Measurements from ENCODE around the gene YAP1.

The YAP1 gene

DNA sequence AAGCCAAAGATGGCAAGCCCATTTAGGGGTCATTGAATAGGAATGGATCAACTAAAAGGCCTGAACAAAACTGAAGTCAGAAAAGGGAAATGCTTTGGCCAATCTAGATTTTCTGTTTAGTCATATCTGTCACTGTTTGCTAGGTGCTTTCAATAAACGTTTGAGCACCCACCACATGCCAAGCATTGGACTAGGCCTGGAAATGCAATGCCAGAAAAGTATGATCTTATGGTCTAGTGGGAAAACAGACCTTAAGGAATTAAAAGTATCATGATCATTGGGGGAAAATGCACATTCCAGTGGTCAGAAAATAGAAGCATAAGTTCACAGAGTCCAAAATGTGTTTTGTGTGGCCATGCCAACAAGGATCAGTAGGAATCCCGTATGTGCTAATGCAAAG is 130.3 kb downstream of the YAP1 start:
- TF ChIP-seq, protein P1, sequence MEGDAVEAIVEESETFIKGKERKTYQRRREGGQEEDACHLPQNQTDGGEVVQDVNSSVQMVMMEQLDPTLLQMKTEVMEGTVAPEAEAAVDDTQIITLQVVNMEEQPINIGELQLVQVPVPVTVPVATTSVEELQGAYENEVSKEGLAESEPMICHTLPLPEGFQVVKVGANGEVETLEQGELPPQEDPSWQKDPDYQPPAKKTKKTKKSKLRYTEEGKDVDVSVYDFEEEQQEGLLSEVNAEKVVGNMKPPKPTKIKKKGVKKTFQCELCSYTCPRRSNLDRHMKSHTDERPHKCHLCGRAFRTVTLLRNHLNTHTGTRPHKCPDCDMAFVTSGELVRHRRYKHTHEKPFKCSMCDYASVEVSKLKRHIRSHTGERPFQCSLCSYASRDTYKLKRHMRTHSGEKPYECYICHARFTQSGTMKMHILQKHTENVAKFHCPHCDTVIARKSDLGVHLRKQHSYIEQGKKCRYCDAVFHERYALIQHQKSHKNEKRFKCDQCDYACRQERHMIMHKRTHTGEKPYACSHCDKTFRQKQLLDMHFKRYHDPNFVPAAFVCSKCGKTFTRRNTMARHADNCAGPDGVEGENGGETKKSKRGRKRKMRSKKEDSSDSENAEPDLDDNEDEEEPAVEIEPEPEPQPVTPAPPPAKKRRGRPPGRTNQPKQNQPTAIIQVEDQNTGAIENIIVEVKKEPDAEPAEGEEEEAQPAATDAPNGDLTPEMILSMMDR (IDR thresholded peaks at IDR 0.05; ENCODE audit: insufficient read depth, low read depth, low read length, missing control alignments), result no peak
- no peak overlapping the region for H3K4me3 ChIP-seq (ENCODE audit: low read depth, low read length)
- DNase-seq (ENCODE audit: low read depth), result peak; percentile 24

DNA sequence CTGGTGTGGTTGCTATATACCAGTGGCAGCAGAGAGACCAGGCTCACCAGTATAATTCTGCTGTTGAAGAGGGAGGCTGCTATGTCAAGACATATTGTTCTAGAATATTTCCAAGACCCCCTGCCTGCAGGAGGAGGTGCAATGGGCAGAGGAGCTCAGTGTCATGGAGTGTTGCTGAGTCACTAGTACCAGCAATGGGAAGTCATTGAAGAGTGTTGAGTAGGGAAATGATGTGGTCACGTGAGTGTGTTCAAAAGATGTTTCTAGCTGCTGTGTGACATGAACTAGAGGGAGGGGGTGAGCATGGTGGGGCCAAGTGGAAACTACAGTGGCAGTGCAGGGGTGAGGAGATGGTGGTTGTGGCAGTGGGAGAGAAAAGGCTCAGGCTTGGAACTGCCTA is 130.8 kb downstream of the YAP1 start:
- TF ChIP-seq, protein P1 (IDR thresholded peaks at IDR 0.05; ENCODE audit: insufficient read depth, low read depth, low read length, missing control alignments), result no peak
- peak; percentile 16 for DNase-seq (ENCODE audit: low read depth)
- H3K4me3 ChIP-seq (ENCODE audit: low read depth, low read length), result no peak overlapping the region

DNA sequence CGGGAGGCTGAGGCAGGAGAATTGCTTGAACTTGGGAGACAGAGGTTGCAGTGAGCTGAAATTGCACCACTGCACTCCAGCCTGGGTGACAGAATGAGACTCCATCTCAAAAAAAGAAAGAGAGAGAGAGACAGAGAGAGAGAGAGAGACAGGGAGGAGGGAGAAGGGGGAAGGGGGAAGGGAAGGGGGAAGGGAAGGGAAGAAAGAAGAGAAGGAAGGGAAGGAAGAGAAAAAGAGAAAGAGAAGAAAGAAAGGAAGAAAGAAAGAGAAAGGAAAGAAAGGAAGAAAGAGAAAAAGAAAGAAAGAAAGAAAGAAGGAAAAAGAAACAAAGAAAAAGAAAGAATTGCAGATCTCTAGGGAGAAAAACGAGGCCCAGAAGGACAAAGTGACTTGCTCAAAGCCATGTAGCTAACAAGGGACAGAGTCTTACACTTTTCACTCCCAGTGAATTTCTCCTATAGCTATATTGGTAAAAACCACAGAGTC is 133.2 kb downstream of the YAP1 start:
- TF ChIP-seq, protein P1 (IDR thresholded peaks at IDR 0.05; ENCODE audit: insufficient read depth, low read depth, low read length, missing control alignments), result no peak
- no peak for DNase-seq (ENCODE audit: low read depth)
- no peak overlapping the region for H3K4me3 ChIP-seq (ENCODE audit: low read depth, low read length)

DNA sequence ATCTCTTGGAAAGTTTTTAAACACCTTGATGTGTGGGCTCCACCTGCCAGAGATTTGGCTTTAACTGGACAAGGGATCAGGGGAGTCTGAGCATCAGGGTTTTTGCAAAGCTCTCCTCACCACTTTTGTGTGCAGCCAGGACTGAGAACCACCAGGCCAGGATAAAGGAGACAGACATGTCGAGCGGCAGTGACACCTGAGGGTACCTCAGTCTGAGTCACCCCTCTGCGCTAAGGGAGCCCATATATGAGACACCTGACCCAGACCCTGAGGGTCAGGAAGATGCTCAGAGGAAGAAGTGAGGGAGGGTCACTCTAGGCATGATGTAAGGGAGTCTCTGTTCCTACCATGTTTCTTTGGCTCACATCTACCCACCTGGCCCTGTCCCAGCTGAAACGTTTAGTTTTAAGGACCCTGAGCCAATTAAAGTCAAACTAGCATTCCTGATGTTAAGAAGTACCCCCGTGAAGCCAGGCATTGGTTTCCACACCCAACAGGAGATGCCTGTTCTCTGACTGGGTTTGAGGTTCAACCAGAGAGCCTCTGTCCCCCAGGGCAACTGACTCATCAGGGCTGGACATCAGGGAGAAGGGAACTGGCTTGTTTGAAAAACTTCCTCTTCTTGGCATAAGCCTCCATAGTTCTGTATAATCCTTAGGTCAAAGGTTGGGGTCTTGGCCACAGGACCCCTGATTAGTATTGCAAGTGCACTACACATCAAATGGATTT is 134.6 kb downstream of the YAP1 start:
- DNase-seq (ENCODE audit: low read depth), result no peak
- TF ChIP-seq, protein P1 (IDR thresholded peaks at IDR 0.05; ENCODE audit: insufficient read depth, low read depth, low read length, missing control alignments), result no peak
- no peak overlapping the region for H3K4me3 ChIP-seq (ENCODE audit: low read depth, low read length)

DNA sequence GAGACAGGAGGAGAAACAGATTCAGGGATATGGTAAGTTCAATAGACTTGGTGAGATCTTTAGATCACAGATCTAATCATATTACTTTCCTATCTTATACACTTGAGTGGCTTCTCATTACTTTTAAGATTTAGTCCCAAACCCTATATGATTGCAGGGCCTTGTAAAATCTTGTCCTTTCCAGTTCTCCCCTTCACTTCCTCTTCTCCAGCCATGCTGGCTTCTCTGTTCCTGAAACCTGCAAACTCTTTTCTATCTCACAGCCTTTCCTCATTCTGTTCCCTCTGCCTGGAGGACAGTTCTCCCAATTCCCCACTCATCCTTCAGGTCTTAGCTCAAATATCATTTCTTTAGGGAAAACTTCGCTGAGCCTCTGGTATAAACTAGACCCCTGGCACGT is 141.2 kb downstream of the YAP1 start:
- TF ChIP-seq, protein P1 (IDR thresholded peaks at IDR 0.05; ENCODE audit: insufficient read depth, low read depth, low read length, missing control alignments), result no peak
- H3K4me3 ChIP-seq (ENCODE audit: low read depth, low read length), result no peak overlapping the region
- DNase-seq (ENCODE audit: low read depth), result no peak

DNA sequence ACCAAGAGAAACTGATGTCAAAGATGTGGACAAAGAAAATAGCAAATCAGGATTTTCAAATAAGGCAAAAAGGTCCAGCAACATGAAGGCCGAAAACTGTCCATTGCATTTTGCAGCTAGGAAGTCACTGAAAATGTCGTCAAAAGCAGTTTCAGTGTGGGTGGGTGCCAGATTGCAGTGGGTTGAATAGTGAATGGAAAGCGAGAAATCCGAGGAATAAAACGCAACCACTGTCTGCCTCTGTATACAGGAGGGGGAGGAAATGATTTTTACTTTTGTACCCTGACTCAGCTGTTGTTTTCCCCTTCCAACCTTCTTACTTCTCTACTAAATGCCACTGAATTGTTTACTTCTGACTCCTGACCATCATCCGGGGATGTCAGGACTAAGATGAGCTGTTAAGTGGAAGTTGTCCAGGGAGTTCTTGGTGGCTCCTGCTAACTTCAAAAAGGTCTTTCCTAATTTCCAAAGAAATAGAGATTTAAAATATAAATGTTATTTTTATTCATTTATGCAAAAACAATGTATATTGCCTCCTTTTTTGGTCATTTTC is 142.2 kb downstream of the YAP1 start:
- TF ChIP-seq, protein P1 (IDR thresholded peaks at IDR 0.05; ENCODE audit: insufficient read depth, low read depth, low read length, missing control alignments), result no peak
- H3K4me3 ChIP-seq (ENCODE audit: low read depth, low read length), result no peak overlapping the region
- no peak for DNase-seq (ENCODE audit: low read depth)

Measured in GM12865 (cell line).